HFFc6 (cell line): ENCODE results near the gene MIPEP. TPM values are rescaled to one million over a fixed set of nuclear protein-coding genes. Genes with fewer than 3 reads are reported as not detected.

Experiments used
- DNase-seq: peaks from one replicate; pipeline ENCODE4 v3.0.0-alpha.2; 2018
- H3K27ac Mint-ChIP-seq: 2 replicates; pipeline ENCODE4 v1.8.0; 2020; ENCODE audit warnings: mild to moderate bottlenecking, mixed read lengths
- H3K27me3 Mint-ChIP-seq: 2 replicates; pipeline ENCODE4 v1.8.0; 2021; ENCODE audit warnings: mild to moderate bottlenecking, moderate library complexity, mixed read lengths; ENCODE audit not compliant: insufficient read depth
- H3K36me3 Mint-ChIP-seq: 2 replicates; pipeline ENCODE4 v1.8.0; 2021; ENCODE audit warnings: low read depth, mixed read lengths
- H3K4me1 Mint-ChIP-seq: 2 replicates; pipeline ENCODE4 v1.8.0; 2020; ENCODE audit warnings: low read depth, mixed read lengths
- H3K4me3 Mint-ChIP-seq: 2 replicates; pipeline ENCODE4 v1.8.0; 2020; ENCODE audit warnings: mild to moderate bottlenecking, moderate library complexity, mixed read lengths
- H3K9me3 Mint-ChIP-seq: 2 replicates; pipeline ENCODE4 v1.8.0; 2020; ENCODE audit warnings: mild to moderate bottlenecking, mixed read lengths
- CTCF ChIP-seq: fragments of 200-600 bp; sonication (generic); IDR thresholded peaks from 2 replicates; pipeline ENCODE4 v1.5.0; 2021; ENCODE audit warnings: antibody characterized with exemption, mild to moderate bottlenecking
- total RNA-seq, 6 experiments: library from RNA; stranded (reverse); fragmentation: NEBNext Ultra II Directional; extraction: Animal tissue kit (Norgen Biotek cat#: 25700); gene quantifications; 2 replicates in 1 of 6; 3 replicates in 5 of 6; pipeline ENCODE4 v1.2.3, GENCODE V29; 2021

MIPEP gene
- total RNA-seq, 6 experiments from 2014 or later = 11.3 to 15.6 (median 13.1) TPM

DNA sequence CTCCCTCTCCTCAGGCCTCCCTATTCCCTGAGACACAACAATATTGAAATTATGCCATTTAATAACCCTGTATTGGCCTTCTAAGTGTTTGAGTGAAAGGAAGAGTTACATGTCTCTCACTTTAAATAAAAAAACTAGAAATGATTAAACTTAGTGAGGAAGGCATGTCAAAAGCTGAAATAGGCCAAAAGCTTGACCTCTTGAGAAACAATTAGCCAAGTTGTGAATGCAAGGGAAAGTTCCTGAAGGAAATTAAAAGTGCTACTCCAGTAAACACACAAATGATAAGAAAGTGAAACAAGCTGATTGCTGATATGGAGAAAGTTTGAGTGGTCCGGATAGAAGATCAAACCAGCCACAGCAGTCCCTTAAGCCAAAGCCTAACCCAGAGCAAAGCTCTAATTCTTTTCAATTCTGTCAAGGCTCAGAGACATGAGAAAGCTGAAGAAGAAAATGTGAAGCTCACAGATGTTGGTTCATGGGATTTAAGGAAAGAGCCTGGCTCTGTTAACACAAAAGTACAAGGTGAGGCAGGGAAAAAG is 191.4 kb downstream of the MIPEP start:
- Mint-ChIP-seq H3K9me3 (no peaks in the 10 kb centered on the region), H3K4me1 (peaks cover 13% of the 10 kb centered on the region), H3K36me3 (no peaks in the 10 kb centered on the region), H3K27me3 (no peaks in the 10 kb centered on the region), H3K27ac (no peak overlapping the region), H3K4me3 (no peak overlapping the region)
- DNase-seq = no peak
- no peak for TF ChIP-seq CTCF

DNA sequence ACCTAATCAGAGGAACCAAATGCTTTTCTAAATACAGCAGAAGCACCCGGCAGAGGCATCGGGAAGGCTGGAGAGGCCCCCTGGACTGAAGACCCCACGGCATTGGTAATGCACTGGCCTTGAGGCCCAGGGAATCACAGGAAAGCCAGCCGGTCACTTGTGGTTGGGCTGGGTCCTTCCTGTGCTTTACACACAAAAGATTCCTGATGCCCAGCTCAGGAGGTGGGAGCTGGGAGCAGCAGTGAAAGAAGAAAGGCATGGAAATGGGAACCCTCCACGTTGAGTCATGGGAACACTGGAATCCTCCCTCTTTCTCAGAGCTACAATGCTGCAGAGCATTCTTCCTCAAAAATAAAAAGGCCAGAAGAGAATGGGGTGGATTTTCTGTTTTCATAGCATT is 192.6 kb downstream of the MIPEP start:
- Mint-ChIP-seq H3K27me3 (no peaks in the 10 kb centered on the region), H3K9me3 (no peaks in the 10 kb centered on the region), H3K27ac (no peak overlapping the region), H3K36me3 (no peaks in the 10 kb centered on the region), H3K4me3 (no peak overlapping the region), H3K4me1 (peaks cover 18% of the 10 kb centered on the region)
- TF ChIP-seq CTCF = no peak
- DNase-seq = no peak

DNA sequence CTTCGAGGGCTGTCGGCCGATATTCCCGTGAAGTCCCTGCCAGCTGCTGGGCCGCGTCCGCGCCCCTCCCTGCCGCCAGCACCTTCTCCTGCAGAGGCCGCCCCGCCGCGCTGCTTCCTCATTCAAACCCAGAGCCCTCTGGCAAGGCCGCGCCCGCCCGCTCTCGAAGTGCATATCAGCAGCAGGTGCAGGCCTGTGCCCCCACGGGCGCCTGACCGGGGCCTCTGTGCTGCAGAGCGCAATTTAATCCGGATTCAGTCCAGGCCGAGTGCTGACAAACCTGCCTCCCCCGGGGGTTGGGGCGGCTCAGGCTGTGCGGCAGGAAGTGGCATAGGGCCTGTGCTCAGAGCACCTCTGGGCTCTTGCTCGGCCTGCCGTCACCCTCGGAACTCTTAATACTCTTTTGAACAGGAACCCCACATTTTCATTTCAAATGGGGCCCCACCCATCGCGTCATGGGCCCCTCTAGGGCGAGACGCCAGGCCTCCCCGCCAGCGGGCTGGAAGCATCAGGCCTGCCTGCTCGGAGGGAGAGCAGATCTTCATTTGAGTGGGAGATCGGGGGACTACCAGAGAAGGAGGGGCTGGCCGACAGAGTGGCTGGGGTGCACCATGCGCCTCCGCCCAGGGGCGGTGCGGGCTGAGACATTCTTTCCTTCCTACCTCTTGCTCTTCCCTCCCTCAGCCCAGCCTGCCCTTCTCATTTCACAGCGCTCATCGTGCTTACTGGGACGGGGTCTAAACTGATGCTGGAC is 193.3 kb downstream of the MIPEP start:
- H3K9me3 Mint-ChIP-seq = no peaks in the 10 kb centered on the region
- H3K27ac Mint-ChIP-seq = no peak overlapping the region
- TF ChIP-seq CTCF = no peak
- no peak overlapping the region for H3K4me3 Mint-ChIP-seq
- no peaks in the 10 kb centered on the region for H3K36me3 Mint-ChIP-seq
- peaks cover 18% of the 10 kb centered on the region for H3K4me1 Mint-ChIP-seq
- no peak for DNase-seq
- H3K27me3 Mint-ChIP-seq = no peaks in the 10 kb centered on the region

- DNase-seq = no peak
- Mint-ChIP-seq H3K9me3 (no peaks in the 10 kb centered on the region), H3K27me3 (no peaks in the 10 kb centered on the region), H3K36me3 (no peaks in the 10 kb centered on the region), H3K27ac (no peak overlapping the region), H3K4me3 (no peak overlapping the region), H3K4me1 (peaks cover 18% of the 10 kb centered on the region)
- TF ChIP-seq CTCF = no peak
These were observed 194.0 kb downstream of the MIPEP start for GRCh38 chr13:23695196-23695595.

GRCh38 chr13:23692816-23693215 is 196.4 kb downstream of the MIPEP start:
- H3K4me3 Mint-ChIP-seq = no peak overlapping the region
- TF ChIP-seq CTCF = no peak
- H3K27ac Mint-ChIP-seq = no peak overlapping the region
- H3K36me3 Mint-ChIP-seq = no peaks in the 10 kb centered on the region
- H3K27me3 Mint-ChIP-seq = no peaks in the 10 kb centered on the region
- DNase-seq = no peak
- peaks cover 27% of the 10 kb centered on the region for H3K4me1 Mint-ChIP-seq
- H3K9me3 Mint-ChIP-seq = no peaks in the 10 kb centered on the region
